ENCODE results near the gene FBXO40.

GRCh38 chr3:121566773-121567172, 26.4 kb upstream of the FBXO40 start:
- TF ChIP-seq CTCF (IDR thresholded peaks at IDR 0.05; ENCODE audit: low read depth, low read length) (no peak), MYC (IDR thresholded peaks at IDR 0.05; ENCODE audit: low read depth, low read length) (no peak), POLR2A (IDR thresholded peaks at IDR 0.05; ENCODE audit: extremely low read depth, insufficient read length) (no peak)
- TF ChIP-seq, protein P1, sequence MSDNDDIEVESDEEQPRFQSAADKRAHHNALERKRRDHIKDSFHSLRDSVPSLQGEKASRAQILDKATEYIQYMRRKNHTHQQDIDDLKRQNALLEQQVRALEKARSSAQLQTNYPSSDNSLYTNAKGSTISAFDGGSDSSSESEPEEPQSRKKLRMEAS (IDR thresholded peaks at IDR 0.05; ENCODE audit: low read depth, low read length): no peak
